Retinal pigment epithelial cell (primary cell): ENCODE results near the gene GLS.

Experiments
- DNase-seq: peaks from one replicate; pipeline ENCODE4 v3.0.0-alpha.2; 2010; ENCODE audit warnings: low read depth
- H3K4me3 ChIP-seq: 2 replicates; pipeline ENCODE4 v1.5.1; 2011; ENCODE audit warnings: mild to moderate bottlenecking, low read length, control low read depth, moderate library complexity
- TF ChIP-seq, protein P1 (sequence below): conservative IDR thresholded peaks from 2 replicates; pipeline ENCODE4 v1.5.1; 2011; ENCODE audit warnings: low read depth, low read length, control low read depth, inconsistent platforms

GLS gene

DNA sequence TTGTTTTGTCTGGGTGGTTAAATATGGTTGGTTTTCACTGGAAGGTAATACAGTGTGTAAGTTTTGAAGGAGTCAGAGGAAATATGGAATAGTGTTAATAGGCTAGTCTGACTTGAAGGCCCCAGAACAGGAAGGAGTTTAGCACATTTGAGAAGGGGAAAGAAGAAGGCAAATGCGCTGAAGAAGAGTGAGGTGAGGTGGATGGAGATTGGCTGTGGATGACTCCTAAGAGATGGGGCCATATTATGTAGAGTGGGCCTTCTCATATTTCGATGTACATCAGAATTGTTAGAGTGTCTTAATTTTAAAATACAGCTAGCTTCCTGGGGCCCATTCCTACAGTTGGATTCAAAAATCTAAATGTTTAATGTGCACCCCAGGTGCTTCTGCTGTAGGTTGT lies 61.0 kb downstream of the GLS start:
- TF ChIP-seq, protein P1, sequence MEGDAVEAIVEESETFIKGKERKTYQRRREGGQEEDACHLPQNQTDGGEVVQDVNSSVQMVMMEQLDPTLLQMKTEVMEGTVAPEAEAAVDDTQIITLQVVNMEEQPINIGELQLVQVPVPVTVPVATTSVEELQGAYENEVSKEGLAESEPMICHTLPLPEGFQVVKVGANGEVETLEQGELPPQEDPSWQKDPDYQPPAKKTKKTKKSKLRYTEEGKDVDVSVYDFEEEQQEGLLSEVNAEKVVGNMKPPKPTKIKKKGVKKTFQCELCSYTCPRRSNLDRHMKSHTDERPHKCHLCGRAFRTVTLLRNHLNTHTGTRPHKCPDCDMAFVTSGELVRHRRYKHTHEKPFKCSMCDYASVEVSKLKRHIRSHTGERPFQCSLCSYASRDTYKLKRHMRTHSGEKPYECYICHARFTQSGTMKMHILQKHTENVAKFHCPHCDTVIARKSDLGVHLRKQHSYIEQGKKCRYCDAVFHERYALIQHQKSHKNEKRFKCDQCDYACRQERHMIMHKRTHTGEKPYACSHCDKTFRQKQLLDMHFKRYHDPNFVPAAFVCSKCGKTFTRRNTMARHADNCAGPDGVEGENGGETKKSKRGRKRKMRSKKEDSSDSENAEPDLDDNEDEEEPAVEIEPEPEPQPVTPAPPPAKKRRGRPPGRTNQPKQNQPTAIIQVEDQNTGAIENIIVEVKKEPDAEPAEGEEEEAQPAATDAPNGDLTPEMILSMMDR = no peak
- DNase-seq = no peak
- no peak overlapping the region for H3K4me3 ChIP-seq

DNA sequence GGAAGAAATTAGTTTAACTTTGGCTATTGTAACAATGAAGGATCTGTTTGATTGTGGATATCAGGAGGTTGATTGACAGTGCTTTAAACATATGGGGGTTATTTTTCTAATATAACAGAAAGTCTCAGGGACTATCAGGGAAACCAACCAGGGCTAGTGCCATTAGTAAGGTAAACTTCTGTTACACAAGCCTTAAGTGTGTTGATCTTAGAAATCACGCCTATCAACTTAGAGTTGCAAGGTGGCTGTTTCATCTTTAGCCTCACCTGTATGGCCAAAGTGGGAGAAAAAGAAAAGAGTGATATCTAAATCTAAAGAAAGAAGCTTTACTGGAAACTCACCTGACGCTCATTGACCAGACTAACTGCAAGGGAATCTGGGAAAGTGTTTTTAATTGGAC lies 62.1 kb downstream of the GLS start:
- no peak for DNase-seq
- H3K4me3 ChIP-seq = no peak overlapping the region
- TF ChIP-seq, protein P1 = no peak

DNA sequence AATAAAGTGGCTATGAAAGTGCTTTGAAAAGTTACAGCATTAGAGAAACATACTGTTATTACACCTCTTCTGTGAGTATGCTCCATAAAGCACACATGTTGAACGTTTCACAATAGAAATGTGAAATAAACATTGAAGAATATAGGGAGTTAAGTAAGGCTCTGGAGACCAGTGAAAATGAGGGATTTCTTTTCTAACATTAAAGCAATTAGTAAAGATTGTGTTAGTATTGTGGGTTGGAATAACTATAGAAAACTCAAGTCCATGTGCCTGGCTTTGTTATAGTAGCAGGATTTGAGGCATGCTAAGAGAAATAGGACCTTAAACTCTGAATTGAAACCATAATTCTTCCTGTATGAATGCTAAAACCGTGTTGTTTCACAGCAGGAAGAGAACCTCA lies 63.1 kb downstream of the GLS start:
- TF ChIP-seq, protein P1 = no peak
- DNase-seq = no peak
- no peak overlapping the region for H3K4me3 ChIP-seq

DNA sequence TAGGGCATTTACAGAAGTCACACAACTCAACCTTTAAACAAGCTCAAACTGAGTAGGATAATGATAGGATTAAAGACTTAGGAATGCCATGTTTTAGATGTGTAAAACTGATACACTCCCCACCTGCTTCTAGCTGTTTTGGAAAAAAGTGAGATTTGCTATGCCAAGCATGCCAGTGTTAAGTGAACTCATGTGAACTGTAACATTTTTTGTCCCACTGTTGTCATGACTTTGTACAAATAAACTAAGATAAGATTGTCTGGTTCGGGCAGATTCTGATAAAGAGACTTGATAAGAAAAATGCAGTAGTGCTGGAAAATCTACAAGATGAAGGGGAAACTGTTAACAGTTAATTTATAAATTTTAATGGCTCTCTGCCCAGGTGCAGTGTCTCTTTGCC lies 66.5 kb downstream of the GLS start:
- DNase-seq = peak; percentile 89
- no peak overlapping the region for H3K4me3 ChIP-seq
- TF ChIP-seq, protein P1 = no peak

DNA sequence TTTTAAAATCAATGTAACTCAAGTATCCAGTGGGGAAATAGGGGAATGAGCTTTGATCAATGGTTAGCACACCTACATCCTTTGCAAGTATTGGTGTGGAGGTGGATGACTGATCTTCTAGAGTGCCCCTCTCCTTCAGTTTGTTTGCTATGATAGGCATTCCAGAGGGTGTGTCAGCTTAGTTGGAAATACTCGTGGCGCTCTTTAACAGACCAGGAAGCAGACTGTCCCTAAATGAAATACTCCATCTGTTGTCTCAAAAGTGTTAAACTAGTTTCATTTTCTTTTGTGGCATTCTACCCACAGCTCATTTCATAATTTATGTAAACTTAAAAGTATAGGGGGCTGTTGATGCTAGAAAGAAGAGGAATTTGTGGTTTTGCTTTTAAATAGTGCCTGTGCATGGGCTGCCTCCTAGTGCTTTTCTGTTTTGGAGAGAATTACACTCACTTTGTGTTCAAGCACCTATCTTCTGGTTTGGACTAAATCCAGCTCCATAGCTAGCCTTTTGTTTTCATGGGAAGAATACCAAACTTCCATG lies 67.2 kb downstream of the GLS start:
- no peak overlapping the region for H3K4me3 ChIP-seq
- TF ChIP-seq, protein P1 = no peak
- DNase-seq = peak; percentile 52

DNA sequence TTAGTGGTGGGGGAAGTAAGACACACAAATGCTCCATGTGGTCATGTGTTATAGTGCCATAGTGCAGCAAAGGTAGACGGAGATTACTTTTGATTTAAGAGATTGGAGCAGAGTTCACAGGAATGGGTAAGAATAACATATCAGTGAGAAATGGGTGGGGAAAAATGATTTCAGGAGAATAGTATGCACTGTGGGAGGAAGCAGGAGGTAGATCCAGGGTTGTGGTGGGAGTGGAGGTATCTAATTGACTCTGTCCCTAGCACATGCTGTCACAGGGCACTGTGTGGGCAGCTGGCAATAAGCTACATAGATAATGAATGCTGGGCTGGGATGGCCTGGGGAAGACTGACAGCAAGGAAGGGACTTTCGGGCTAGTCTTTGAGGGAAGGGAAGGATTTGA lies 68.0 kb downstream of the GLS start:
- TF ChIP-seq, protein P1 = no peak
- H3K4me3 ChIP-seq = no peak overlapping the region
- DNase-seq = peak; percentile 83

DNA sequence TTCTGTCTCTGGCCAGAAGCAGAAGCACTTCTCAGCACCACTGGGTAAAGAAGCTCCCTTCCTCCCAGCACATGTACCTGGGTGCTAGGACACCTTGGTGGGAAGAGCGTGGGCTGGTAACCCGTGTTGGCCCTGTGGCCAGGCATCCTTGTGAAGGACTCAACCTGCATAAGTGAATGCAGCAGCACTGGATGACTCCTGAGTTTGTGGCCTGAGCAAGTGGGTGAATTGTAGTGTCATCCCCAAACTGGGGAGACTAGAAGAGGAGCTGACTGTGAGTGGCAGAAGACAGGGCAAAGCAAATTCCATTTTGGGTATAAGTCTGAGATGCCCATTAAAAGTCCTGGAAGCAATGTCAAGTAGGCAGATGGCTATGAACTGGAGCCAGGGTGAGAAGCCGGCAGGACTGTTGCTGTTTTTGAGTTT lies 70.0 kb downstream of the GLS start:
- H3K4me3 ChIP-seq = no peak overlapping the region
- no peak for DNase-seq
- TF ChIP-seq, protein P1 = no peak
